ENCODE measurements around the gene STMND1. TPM values are rescaled to one million over a fixed set of nuclear protein-coding genes. Genes with fewer than 3 reads are reported as not detected.
"Not testable (repeated sequence)": the region's sequence is repeated elsewhere in the genome, so short reads cannot be mapped to it uniquely, and the experiment has no call there.

STMND1 gene
- total RNA-seq, 1 experiment from 2014 or later = not detected

DNA sequence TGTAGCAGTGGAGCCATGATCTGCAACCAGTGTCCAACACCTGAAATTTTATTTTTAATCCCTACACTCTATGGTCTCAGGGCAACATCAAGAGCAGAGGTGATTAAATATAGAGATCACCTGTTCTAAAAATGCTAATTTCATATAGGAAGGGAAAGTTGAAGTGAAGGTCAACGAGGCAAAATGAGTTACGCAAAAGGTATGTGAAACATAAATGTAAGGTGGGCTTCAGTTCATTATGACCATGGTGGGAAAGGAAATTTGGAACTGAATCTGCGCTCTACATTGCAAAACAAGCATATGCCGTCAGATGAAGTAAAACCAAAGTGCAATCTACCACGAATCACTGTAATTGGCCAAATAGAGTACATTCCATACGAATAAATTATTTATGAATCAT lies 35.2 kb upstream of the STMND1 start:
- ATAC-seq = no peak
- CTCF ChIA-PET = interaction anchor here (1.2 kb wide), 1 partner anchor 50 kb away, joined by 3 read pairs; no protein-coding TSS in a partner anchor
- no peak for TF ChIP-seq JUN (CRISPR knock-in tag; IDR thresholded peaks at IDR 0.05)
- TF ChIP-seq, protein P1, sequence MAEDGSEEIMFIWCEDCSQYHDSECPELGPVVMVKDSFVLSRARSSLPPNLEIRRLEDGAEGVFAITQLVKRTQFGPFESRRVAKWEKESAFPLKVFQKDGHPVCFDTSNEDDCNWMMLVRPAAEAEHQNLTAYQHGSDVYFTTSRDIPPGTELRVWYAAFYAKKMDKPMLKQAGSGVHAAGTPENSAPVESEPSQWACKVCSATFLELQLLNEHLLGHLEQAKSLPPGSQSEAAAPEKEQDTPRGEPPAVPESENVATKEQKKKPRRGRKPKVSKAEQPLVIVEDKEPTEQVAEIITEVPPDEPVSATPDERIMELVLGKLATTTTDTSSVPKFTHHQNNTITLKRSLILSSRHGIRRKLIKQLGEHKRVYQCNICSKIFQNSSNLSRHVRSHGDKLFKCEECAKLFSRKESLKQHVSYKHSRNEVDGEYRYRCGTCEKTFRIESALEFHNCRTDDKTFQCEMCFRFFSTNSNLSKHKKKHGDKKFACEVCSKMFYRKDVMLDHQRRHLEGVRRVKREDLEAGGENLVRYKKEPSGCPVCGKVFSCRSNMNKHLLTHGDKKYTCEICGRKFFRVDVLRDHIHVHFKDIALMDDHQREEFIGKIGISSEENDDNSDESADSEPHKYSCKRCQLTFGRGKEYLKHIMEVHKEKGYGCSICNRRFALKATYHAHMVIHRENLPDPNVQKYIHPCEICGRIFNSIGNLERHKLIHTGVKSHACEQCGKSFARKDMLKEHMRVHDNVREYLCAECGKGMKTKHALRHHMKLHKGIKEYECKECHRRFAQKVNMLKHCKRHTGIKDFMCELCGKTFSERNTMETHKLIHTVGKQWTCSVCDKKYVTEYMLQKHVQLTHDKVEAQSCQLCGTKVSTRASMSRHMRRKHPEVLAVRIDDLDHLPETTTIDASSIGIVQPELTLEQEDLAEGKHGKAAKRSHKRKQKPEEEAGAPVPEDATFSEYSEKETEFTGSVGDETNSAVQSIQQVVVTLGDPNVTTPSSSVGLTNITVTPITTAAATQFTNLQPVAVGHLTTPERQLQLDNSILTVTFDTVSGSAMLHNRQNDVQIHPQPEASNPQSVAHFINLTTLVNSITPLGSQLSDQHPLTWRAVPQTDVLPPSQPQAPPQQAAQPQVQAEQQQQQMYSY (CRISPR knock-in tag; IDR thresholded peaks at IDR 0.05) = no peak
- no peak for TF ChIP-seq FOXJ3 (CRISPR knock-in tag; IDR thresholded peaks at IDR 0.05; ENCODE audit: borderline replicate concordance)
- TF ChIP-seq, protein P2, sequence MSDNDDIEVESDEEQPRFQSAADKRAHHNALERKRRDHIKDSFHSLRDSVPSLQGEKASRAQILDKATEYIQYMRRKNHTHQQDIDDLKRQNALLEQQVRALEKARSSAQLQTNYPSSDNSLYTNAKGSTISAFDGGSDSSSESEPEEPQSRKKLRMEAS (CRISPR knock-in tag; IDR thresholded peaks at IDR 0.05) = no peak
- no peak for TF ChIP-seq ZNF423 (CRISPR knock-in tag; IDR thresholded peaks at IDR 0.05)
- no peak for TF ChIP-seq EMX1 (CRISPR knock-in tag; IDR thresholded peaks at IDR 0.05)
- TF ChIP-seq, protein P3, sequence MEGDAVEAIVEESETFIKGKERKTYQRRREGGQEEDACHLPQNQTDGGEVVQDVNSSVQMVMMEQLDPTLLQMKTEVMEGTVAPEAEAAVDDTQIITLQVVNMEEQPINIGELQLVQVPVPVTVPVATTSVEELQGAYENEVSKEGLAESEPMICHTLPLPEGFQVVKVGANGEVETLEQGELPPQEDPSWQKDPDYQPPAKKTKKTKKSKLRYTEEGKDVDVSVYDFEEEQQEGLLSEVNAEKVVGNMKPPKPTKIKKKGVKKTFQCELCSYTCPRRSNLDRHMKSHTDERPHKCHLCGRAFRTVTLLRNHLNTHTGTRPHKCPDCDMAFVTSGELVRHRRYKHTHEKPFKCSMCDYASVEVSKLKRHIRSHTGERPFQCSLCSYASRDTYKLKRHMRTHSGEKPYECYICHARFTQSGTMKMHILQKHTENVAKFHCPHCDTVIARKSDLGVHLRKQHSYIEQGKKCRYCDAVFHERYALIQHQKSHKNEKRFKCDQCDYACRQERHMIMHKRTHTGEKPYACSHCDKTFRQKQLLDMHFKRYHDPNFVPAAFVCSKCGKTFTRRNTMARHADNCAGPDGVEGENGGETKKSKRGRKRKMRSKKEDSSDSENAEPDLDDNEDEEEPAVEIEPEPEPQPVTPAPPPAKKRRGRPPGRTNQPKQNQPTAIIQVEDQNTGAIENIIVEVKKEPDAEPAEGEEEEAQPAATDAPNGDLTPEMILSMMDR (IDR thresholded peaks at IDR 0.05) = no peak
- TF ChIP-seq, protein P4, sequence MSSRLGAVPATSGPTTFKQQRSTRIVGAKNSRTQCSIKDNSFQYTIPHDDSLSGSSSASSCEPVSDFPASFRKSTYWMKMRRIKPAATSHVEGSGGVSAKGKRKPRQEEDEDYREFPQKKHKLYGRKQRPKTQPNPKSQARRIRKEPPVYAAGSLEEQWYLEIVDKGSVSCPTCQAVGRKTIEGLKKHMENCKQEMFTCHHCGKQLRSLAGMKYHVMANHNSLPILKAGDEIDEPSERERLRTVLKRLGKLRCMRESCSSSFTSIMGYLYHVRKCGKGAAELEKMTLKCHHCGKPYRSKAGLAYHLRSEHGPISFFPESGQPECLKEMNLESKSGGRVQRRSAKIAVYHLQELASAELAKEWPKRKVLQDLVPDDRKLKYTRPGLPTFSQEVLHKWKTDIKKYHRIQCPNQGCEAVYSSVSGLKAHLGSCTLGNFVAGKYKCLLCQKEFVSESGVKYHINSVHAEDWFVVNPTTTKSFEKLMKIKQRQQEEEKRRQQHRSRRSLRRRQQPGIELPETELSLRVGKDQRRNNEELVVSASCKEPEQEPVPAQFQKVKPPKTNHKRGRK (CRISPR knock-in tag; IDR thresholded peaks at IDR 0.05; ENCODE audit: borderline replicate concordance) = no peak
- TF ChIP-seq, protein P5, sequence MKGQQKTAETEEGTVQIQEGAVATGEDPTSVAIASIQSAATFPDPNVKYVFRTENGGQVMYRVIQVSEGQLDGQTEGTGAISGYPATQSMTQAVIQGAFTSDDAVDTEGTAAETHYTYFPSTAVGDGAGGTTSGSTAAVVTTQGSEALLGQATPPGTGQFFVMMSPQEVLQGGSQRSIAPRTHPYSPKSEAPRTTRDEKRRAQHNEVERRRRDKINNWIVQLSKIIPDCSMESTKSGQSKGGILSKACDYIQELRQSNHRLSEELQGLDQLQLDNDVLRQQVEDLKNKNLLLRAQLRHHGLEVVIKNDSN (CRISPR knock-in tag; IDR thresholded peaks at IDR 0.05) = no peak
- no peak for TF ChIP-seq HMGA2 (CRISPR knock-in tag; IDR thresholded peaks at IDR 0.05)
- TF ChIP-seq, protein P6, sequence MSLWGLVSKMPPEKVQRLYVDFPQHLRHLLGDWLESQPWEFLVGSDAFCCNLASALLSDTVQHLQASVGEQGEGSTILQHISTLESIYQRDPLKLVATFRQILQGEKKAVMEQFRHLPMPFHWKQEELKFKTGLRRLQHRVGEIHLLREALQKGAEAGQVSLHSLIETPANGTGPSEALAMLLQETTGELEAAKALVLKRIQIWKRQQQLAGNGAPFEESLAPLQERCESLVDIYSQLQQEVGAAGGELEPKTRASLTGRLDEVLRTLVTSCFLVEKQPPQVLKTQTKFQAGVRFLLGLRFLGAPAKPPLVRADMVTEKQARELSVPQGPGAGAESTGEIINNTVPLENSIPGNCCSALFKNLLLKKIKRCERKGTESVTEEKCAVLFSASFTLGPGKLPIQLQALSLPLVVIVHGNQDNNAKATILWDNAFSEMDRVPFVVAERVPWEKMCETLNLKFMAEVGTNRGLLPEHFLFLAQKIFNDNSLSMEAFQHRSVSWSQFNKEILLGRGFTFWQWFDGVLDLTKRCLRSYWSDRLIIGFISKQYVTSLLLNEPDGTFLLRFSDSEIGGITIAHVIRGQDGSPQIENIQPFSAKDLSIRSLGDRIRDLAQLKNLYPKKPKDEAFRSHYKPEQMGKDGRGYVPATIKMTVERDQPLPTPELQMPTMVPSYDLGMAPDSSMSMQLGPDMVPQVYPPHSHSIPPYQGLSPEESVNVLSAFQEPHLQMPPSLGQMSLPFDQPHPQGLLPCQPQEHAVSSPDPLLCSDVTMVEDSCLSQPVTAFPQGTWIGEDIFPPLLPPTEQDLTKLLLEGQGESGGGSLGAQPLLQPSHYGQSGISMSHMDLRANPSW (CRISPR knock-in tag; conservative IDR thresholded peaks at IDR 0.05; ENCODE audit: low read depth) = no peak
- no peak for TF ChIP-seq ZNF416 (CRISPR knock-in tag; IDR thresholded peaks at IDR 0.05)
- TF ChIP-seq, protein P7, sequence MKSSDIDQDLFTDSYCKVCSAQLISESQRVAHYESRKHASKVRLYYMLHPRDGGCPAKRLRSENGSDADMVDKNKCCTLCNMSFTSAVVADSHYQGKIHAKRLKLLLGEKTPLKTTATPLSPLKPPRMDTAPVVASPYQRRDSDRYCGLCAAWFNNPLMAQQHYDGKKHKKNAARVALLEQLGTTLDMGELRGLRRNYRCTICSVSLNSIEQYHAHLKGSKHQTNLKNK (CRISPR knock-in tag; IDR thresholded peaks at IDR 0.05) = no peak
- H3K27me3 Mint-ChIP-seq (ENCODE audit: low read depth) = peaks cover 13% of the 10 kb centered on the region
- H3K36me3 Mint-ChIP-seq = peaks cover 22% of the 10 kb centered on the region
- DNase-seq (ENCODE audit: low spot score) = no peak
- no peak overlapping the region for H3K27ac Mint-ChIP-seq
- H3K9me3 Mint-ChIP-seq = peaks cover 30% of the 10 kb centered on the region
- POLR2A ChIA-PET = no interaction called here
- no peak overlapping the region for H3K4me3 Mint-ChIP-seq
- no peaks in the 10 kb centered on the region for H3K4me1 Mint-ChIP-seq

DNA sequence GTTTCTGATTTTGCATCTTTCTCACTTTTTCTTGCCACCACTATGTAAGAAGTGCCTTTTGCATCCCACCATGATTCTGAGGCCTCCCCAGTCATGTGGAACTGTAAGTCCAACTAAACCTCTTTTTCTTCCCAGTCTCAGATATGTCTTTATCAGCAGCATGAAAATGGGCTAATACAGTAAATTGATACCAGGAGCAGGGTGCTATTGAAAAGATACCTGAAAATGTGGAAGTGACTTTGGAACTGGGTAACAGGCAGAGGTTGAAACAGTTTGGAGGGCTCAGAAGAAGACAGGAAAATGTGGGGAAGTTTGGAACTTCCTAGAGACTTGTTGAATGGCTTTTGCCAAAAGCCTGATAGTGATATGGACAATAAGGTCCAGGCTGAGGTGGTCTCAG lies 32.9 kb upstream of the STMND1 start:
- peaks cover 26% of the 10 kb centered on the region for H3K36me3 Mint-ChIP-seq
- H3K9me3 Mint-ChIP-seq = peaks cover 46% of the 10 kb centered on the region
- CTCF ChIA-PET; DNase-seq (ENCODE audit: low spot score); POLR2A ChIA-PET; H3K4me3 Mint-ChIP-seq; H3K27ac Mint-ChIP-seq; H3K4me1 Mint-ChIP-seq; ATAC-seq: not testable (repeated sequence)
- peaks cover 13% of the 10 kb centered on the region for H3K27me3 Mint-ChIP-seq (ENCODE audit: low read depth)

DNA sequence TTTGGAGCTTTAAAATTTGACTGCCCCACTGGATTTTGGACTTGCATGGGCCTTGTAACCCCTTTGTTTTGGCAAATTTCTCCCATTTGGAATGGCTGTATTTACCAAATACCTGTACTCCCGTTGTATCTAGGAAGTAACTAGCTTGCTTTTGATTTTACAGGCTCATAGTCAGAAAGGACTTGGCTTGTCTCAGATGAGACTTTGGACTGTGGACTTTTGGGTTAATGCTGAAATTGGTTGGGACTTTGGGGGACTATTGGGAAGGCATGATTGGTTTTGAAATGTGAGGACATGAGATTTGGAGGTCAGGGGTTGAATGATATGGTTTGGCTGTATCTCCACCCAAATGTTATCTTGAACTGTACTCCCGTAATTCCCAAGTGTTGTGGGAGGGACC lies 31.4 kb upstream of the STMND1 start:
- POLR2A ChIA-PET; ATAC-seq; CTCF ChIA-PET; H3K4me1 Mint-ChIP-seq; H3K4me3 Mint-ChIP-seq; DNase-seq (ENCODE audit: low spot score); H3K27ac Mint-ChIP-seq: not testable (repeated sequence)
- Mint-ChIP-seq H3K9me3 (peaks cover 54% of the 10 kb centered on the region), H3K36me3 (peaks cover 26% of the 10 kb centered on the region), H3K27me3 (ENCODE audit: low read depth) (peaks cover 16% of the 10 kb centered on the region)

DNA sequence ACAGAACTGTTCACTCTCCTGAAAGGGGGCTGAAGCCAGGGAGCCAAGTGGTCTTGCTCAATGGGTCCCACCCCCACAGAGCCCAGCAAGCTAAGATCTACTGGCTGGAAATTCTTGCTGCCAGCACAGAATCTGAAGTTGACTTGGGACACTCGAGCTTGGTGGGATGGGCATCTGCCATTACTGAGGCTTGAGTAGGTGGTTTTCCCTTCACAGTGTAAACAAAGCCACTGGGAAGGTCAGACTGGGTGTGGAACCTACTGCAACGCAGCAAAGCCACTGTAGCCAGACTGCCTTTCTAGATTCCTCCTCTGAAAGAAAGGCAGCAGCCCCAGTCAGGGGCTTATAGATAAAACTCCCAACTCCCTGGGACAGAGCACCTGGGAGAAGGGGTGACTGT lies 28.3 kb upstream of the STMND1 start:
- H3K27ac Mint-ChIP-seq; H3K4me1 Mint-ChIP-seq; H3K4me3 Mint-ChIP-seq; H3K27me3 Mint-ChIP-seq (ENCODE audit: low read depth); DNase-seq (ENCODE audit: low spot score); ATAC-seq; CTCF ChIA-PET: not testable (repeated sequence)
- H3K36me3 Mint-ChIP-seq = peaks cover 26% of the 10 kb centered on the region
- peaks cover 65% of the 10 kb centered on the region for H3K9me3 Mint-ChIP-seq
- POLR2A ChIA-PET = interaction anchor here (0.6 kb wide), 1 partner anchor 257 kb away, joined by 5 read pairs; no protein-coding TSS in a partner anchor
